ENCODE data around the gene PGAP6.

DNA sequence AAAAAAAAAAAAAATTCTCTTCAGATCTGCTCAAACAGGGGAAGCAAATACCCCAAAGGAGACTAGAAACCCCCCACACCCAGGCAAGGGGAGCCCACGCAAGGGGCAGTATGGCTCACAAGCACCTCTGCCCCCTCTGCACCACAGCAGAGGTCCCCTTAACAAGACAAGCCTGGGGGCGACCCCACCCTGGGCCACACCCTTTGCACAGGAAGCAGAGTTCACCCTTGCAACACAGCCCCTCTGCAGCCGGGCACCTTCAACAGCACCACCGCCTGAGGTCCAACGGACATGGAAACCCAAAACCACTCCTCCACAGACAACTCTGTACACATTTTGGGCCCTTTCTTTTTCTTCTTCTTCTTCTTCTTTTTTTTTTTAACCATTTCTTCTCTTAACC is 42.1 kb downstream of the PGAP6 start:
- TF ChIP-seq CTCF (IDR thresholded peaks at IDR 0.05): no peak
- TF ChIP-seq POLR2AphosphoS5 (IDR thresholded peaks at IDR 0.05; ENCODE audit: low read depth, low read length): no peak
- no peak for TF ChIP-seq RFX5 (IDR thresholded peaks at IDR 0.05; ENCODE audit: low read length)
- TF ChIP-seq FOSL2 (IDR thresholded peaks at IDR 0.05; ENCODE audit: borderline replicate concordance, low read depth): no peak
- TF ChIP-seq MEF2A (IDR thresholded peaks at IDR 0.05; ENCODE audit: borderline replicate concordance, low read depth): no peak
- TF ChIP-seq USF1 (IDR thresholded peaks at IDR 0.05; ENCODE audit: borderline replicate concordance, low read depth): no peak
- no peak for TF ChIP-seq REST (IDR thresholded peaks at IDR 0.05; ENCODE audit: low read depth, low read length)
- no peak for TF ChIP-seq TAF1 (IDR thresholded peaks at IDR 0.05; ENCODE audit: borderline replicate concordance, low read depth, low read length)
- TF ChIP-seq EZH2phosphoT487 (IDR thresholded peaks at IDR 0.05; ENCODE audit: borderline replicate concordance, low read depth): no peak

Measured in SK-N-SH (cell line).